K562 (cell line): ENCODE data around the gene CALML3. TPM values are rescaled to one million over a fixed set of nuclear protein-coding genes. Genes with fewer than 3 reads are reported as not detected.

Source experiments
- CBFA2T3 ChIP-seq: fragments of 450-650 bp; IDR thresholded peaks from 2 replicates; pipeline ENCODE4 v1.6.1; 2017
- CHAMP1 ChIP-seq: fragments of 450-650 bp; IDR thresholded peaks from 2 replicates; pipeline ENCODE4 v1.6.1; 2016; ENCODE audit warnings: mild to moderate bottlenecking
- EP400 ChIP-seq: fragments of 450-650 bp; IDR thresholded peaks from 2 replicates; pipeline ENCODE4 v1.6.1; 2017; ENCODE audit warnings: antibody characterized with exemption, mild to moderate bottlenecking, moderate library complexity
- FOXK1 ChIP-seq: sonication (generic); formaldehyde crosslinking; IDR thresholded peaks from 2 replicates; pipeline ENCODE4 v1.8.0; 2022; ENCODE audit warnings: missing genetic modification reagents, mild to moderate bottlenecking, borderline replicate concordance
- FOXP4 ChIP-seq: sonication (generic); formaldehyde crosslinking; IDR thresholded peaks from 2 replicates; pipeline ENCODE4 v1.8.0; 2022; ENCODE audit warnings: mild to moderate bottlenecking, missing genetic modification reagents, borderline replicate concordance
- MAZ ChIP-seq, 2 experiments: fragments of 450-650 bp in 1 of 2; sonication (generic) in 1 of 2; formaldehyde crosslinking; IDR thresholded peaks in 1 of 2; conservative IDR thresholded peaks in 1 of 2; 2 replicates each; pipeline versions ENCODE4 v1.4.0 to v1.5.0; 2020; ENCODE audit warnings: mild to moderate bottlenecking in 1 of 2, missing genetic modification reagents in 1 of 2
- MTA2 ChIP-seq: fragments of 450-650 bp; IDR thresholded peaks from 2 replicates; pipeline ENCODE4 v1.6.1; 2016; ENCODE audit warnings: low read depth
- MTF1 ChIP-seq: fragments of 250-450 bp; sonication (Bioruptor Pico); IDR thresholded peaks from 2 replicates; pipeline ENCODE4 v1.9.0; 2021; ENCODE audit warnings: moderate library complexity, mild to moderate bottlenecking, inconsistent platforms, borderline replicate concordance
- NELFE ChIP-seq: IDR thresholded peaks from 2 replicates; pipeline ENCODE4 v1.6.1; 2011; ENCODE audit warnings: mild to moderate bottlenecking; ENCODE audit not compliant: insufficient read depth, insufficient read length
- NFXL1 ChIP-seq: fragments of 450-650 bp; formaldehyde crosslinking; IDR thresholded peaks from 2 replicates; pipeline ENCODE4 v1.4.0; 2021; ENCODE audit warnings: mild to moderate bottlenecking
- POLR2AphosphoS2 ChIP-seq: IDR thresholded peaks from 2 replicates; pipeline ENCODE4 v1.6.1; 2012; ENCODE audit warnings: low read length, improper control_type of control experiment
- RBM39 ChIP-seq: fragments of 200-400 bp; formaldehyde crosslinking; optimal IDR thresholded peaks from 2 replicates; pipeline ENCODE3; 2018; ENCODE audit warnings: low read depth, low read length
- ZNF280B ChIP-seq: fragments of 250-450 bp; sonication (Bioruptor Pico); IDR thresholded peaks from 2 replicates; pipeline ENCODE4 v1.5.1; 2021; ENCODE audit warnings: mild to moderate bottlenecking
- ZNF436 ChIP-seq: fragments of 250-450, 450-650 bp; sonication (Bioruptor Pico); formaldehyde crosslinking; IDR thresholded peaks from 2 replicates; pipeline ENCODE4 v1.7.0; 2020; ENCODE audit warnings: mild to moderate bottlenecking
- ZNF512 ChIP-seq: IDR thresholded peaks from 2 replicates; pipeline ENCODE4 v1.6.1; 2016; ENCODE audit warnings: missing genetic modification characterization, missing compliant biosample characterization
- ZNF655 ChIP-seq: fragments of 250-450 bp; sonication (Bioruptor Pico); IDR thresholded peaks from 2 replicates; pipeline ENCODE4 v1.5.0; 2021
- ZNF79 ChIP-seq: fragments of 250-450 bp; sonication (Bioruptor Pico); IDR thresholded peaks from 2 replicates; pipeline ENCODE4 v1.4.0; 2020; ENCODE audit warnings: low read depth, mild to moderate bottlenecking, moderate library complexity
- polyA plus RNA-seq, 8 experiments: library from polyadenylated mRNA; depleted of rRNA in 4 of 8; stranded (reverse) in 5 of 8; unstranded in 3 of 8; fragments of >200 nt; fragmentation: Nextera tagmentation in 2 of 8; fragmentation: Illumina TruSeq in 1 of 8; extraction: Ambion mirVana in 2 of 8; extraction: Trizol in 1 of 8; gene quantifications; 2 replicates each; pipeline versions ENCODE4 v1.2.1 to v1.2.3, GENCODE V29; 2011 to 2014; ENCODE audit warnings: inconsistent platforms in 1 of 8, missing spikeins in 1 of 8
- total RNA-seq, 7 experiments: library from RNA; depleted of rRNA in 6 of 7; stranded (reverse); fragments of >200 nt in 6 of 7; fragmentation: Illumina TruSeq in 2 of 7; extraction: Trizol in 2 of 7; gene quantifications; 2 replicates each; pipeline versions ENCODE4 v1.2.1 to v1.2.3, GENCODE V29; 2011 to 2021; ENCODE audit warnings: low replicate concordance in 1 of 7

CALML3 gene
- total and polyA plus RNA-seq, 9 of the 15 experiments (the other 6 are each of a cell fraction or from before 2014, with no cell fraction given) = not detected

- no peak for TF ChIP-seq ZNF280B (CRISPR knock-in tag)
- TF ChIP-seq CBFA2T3 = peak; percentile 87
- no peak for TF ChIP-seq NFXL1
- TF ChIP-seq ZNF655 (CRISPR knock-in tag) = no peak
- TF ChIP-seq MAZ (CRISPR knock-in tag; conservative IDR thresholded peaks at IDR 0.05 in 1 of 2, IDR thresholded peaks at IDR 0.05 in 1 of 2) = peak in 1 of 2 experiments; percentile 13; a peak in 1 of 4 replicates
- no peak for TF ChIP-seq POLR2AphosphoS2
- no peak for TF ChIP-seq RBM39
- TF ChIP-seq FOXK1 = no peak
- TF ChIP-seq ZNF79 (CRISPR knock-in tag) = no peak
- peak; percentile 73 for TF ChIP-seq MTA2
- no peak; the same call in 1 of the 2 replicates for TF ChIP-seq EP400
- TF ChIP-seq ZNF512 (tag) = no peak
- TF ChIP-seq MTF1 (CRISPR knock-in tag) = no peak
- TF ChIP-seq ZNF436 (CRISPR knock-in tag) = no peak; the same call in 1 of the 2 replicates
- no peak for TF ChIP-seq FOXP4
- TF ChIP-seq NELFE = no peak
- TF ChIP-seq CHAMP1 = no peak
Measured at GRCh38 chr10:5477948-5478693, 46.6 kb upstream of the CALML3 start (continued).
